ENCODE data around the gene FZD10.

The FZD10 gene

DNA sequence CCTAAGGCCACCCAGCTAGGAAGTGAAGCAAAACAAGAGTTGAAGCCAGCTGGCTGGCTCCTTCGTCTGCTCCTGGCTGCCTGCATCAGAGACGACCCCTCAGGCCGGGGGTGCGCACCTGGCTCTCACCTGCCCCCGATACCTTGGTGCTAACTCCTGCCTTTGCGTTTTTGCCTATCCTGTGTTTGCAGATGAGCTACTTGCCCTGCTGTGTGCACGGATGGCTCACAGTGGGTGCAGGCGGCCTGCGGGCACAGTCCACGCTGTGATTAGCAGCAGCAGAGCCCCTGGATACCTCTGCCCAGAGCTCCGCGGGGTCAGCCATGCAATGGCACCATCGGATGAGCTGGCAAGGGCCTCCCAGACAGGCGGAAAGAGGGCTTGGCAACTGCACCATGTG, 31.2 kb upstream of the FZD10 start:
- DNase-seq (ENCODE audit: low read depth), result no peak
- no peak overlapping the region for H3K4me3 ChIP-seq (ENCODE audit: control insufficient read depth, low read depth, low read length)
- TF ChIP-seq CTCF (IDR thresholded peaks at IDR 0.05; ENCODE audit: control insufficient read depth, insufficient read depth, low read depth, low read length, missing control alignments), result no peak

DNA sequence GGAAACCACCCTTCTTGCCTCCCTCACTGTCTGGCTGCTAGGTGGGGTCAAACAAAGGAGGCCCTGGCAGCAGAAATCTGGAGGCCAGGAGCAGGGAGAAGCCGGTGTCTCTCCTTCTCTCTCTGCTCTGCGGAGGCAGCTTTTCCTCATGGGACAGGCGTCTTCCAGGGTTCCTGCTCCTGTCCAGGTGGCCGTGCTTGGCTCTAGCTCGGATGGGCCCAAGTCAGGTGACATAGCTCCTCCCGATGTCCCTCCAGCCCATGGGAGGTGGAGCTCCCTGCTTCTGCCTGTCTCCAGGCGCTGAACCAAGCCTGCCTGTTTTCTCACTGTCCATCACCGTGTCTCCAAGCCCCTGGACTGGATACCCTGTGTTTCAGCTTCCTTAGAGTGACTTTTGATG, 30.5 kb upstream of the FZD10 start:
- no peak for DNase-seq (ENCODE audit: low read depth)
- TF ChIP-seq CTCF (IDR thresholded peaks at IDR 0.05; ENCODE audit: control insufficient read depth, insufficient read depth, low read depth, low read length, missing control alignments), result no peak
- H3K4me3 ChIP-seq (ENCODE audit: control insufficient read depth, low read depth, low read length), result no peak overlapping the region

DNA sequence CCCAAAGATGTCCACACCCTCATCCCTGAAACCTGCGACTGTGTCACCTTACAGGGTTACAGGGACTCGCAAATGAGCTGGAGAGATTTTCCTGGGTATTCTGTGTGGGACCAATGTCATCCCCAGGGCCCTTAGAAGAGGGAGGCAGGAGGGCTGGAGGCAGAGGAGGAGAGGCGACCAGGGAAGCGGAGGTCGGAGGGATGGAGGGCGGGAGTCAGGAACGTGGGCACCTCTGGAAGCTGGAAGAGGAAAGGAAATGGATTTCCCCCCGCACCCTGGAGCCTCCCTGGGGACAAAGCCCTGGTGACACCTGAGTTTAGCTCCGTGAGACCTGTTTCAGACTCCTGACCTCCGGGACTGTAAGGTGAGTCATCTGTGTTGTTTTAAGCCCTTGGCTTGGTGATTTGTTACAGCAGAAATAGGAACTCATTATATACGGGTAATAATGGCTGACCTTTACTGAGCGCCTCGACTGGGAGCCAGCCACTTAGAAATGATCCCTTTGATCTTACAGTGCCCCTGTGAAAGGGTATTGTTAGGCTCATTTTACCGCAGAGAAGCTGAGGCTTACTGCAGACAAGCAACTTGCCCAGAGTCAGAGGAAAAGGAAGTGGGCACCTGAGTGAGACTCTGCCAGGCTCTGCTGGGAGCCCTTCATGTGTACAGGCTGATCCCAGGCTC, 29.3 kb upstream of the FZD10 start:
- no peak overlapping the region for H3K4me3 ChIP-seq (ENCODE audit: control insufficient read depth, low read depth, low read length)
- DNase-seq (ENCODE audit: low read depth), result no peak
- TF ChIP-seq CTCF (IDR thresholded peaks at IDR 0.05; ENCODE audit: control insufficient read depth, insufficient read depth, low read depth, low read length, missing control alignments), result no peak

GRCh38 chr12:130133851-130134562, 28.3 kb upstream of the FZD10 start:
- H3K4me3 ChIP-seq (ENCODE audit: control insufficient read depth, low read depth, low read length), result no peak overlapping the region
- no peak for DNase-seq (ENCODE audit: low read depth)
- no peak for TF ChIP-seq CTCF (IDR thresholded peaks at IDR 0.05; ENCODE audit: control insufficient read depth, insufficient read depth, low read depth, low read length, missing control alignments)

DNA sequence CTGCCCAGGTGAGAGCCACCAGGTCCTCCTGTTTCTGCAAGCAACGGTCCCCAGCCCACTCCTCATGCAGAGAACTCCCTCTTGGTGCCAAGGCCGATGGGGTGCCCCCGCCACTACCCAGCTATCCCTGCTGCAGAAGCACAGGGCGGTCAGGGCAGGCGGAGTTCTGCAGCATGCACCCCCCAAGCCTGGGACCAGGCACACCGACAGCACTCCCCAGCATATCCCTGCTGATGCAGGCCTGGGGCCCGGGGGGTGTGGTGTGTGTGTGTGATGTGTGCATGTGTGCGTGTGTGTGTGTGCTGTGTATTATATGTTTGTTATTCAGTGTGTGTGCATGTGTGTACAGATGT, 27.7 kb upstream of the FZD10 start:
- no peak for TF ChIP-seq CTCF (IDR thresholded peaks at IDR 0.05; ENCODE audit: control insufficient read depth, insufficient read depth, low read depth, low read length, missing control alignments)
- no peak for DNase-seq (ENCODE audit: low read depth)
- H3K4me3 ChIP-seq (ENCODE audit: control insufficient read depth, low read depth, low read length), result no peak overlapping the region

- no peak for DNase-seq (ENCODE audit: low read depth)
- TF ChIP-seq CTCF (IDR thresholded peaks at IDR 0.05; ENCODE audit: control insufficient read depth, insufficient read depth, low read depth, low read length, missing control alignments), result no peak
- H3K4me3 ChIP-seq (ENCODE audit: control insufficient read depth, low read depth, low read length), result no peak overlapping the region
These were observed 25.7 kb upstream of the FZD10 start for GRCh38 chr12:130136509-130137039.
